ENCODE measurements around the gene CSRP3. TPM values are rescaled to one million over a fixed set of nuclear protein-coding genes. Genes with fewer than 3 reads are reported as not detected.

The CSRP3 gene
- polyA plus RNA-seq, 3 donors from 2014 or later, result not detected

DNA sequence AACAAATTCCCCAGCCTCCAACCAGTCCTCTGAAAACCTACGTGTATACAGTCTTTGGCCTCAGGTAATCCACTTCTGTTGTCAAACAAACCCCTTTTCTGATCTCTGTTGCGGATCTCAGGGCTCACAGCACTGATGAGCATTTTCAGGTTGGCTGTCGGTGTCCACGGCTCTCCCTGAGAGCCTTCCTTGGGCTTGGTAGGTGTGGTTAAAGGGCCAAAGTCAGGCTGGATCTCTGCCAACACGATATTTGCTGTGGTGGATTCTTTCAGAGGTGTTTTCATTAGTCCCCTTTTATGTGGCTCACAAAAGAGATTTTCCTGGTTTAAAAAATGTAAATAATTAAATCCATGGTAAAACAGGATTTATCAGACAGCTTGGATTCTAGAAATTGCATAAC is 36.0 kb upstream of the CSRP3 start:
- no peaks in the 10 kb centered on the region for H3K36me3 Mint-ChIP-seq
- H3K27me3 Mint-ChIP-seq (ENCODE audit: low read depth in 3 of 3), result peaks cover 3 to 18% (median 6%) of the 10 kb centered on the region in 3 donors
- H3K9me3 Mint-ChIP-seq, result no peaks in the 10 kb centered on the region
- H3K4me1 Mint-ChIP-seq, result peaks cover 13 to 19% of the 10 kb centered on the region in 2 donors
- H3K4me3 Mint-ChIP-seq, result no peak overlapping the region
- DNase-seq, result no peak
- no peak overlapping the region for H3K27ac Mint-ChIP-seq

- Mint-ChIP-seq H3K9me3 (no peaks in the 10 kb centered on the region), H3K27ac (no peak overlapping the region), H3K4me1 (peaks cover 12 to 17% of the 10 kb centered on the region in 2 donors), H3K4me3 (no peak overlapping the region), H3K27me3 (ENCODE audit: low read depth in 3 of 3) (peaks cover 3 to 15% (median 6%) of the 10 kb centered on the region in 3 donors), H3K36me3 (no peaks in the 10 kb centered on the region)
- DNase-seq, result no peak
These were observed 35.6 kb upstream of the CSRP3 start for GRCh38 chr11:19237381-19237780.

GRCh38 chr11:19234231-19234817 is 32.5 kb upstream of the CSRP3 start:
- peaks cover 0 to 3% (median 0%) of the 10 kb centered on the region in 3 donors for H3K36me3 Mint-ChIP-seq
- DNase-seq, result no peak
- H3K27ac Mint-ChIP-seq, result no peak overlapping the region
- H3K4me3 Mint-ChIP-seq, result no peak overlapping the region
- H3K9me3 Mint-ChIP-seq, result no peaks in the 10 kb centered on the region
- H3K4me1 Mint-ChIP-seq, result no peaks in the 10 kb centered on the region
- peaks cover 0 to 3% (median 0%) of the 10 kb centered on the region in 3 donors for H3K27me3 Mint-ChIP-seq (ENCODE audit: low read depth in 3 of 3)

GRCh38 chr11:19232910-19233503 is 31.2 kb upstream of the CSRP3 start:
- Mint-ChIP-seq H3K27me3 (ENCODE audit: low read depth in 3 of 3) (peaks cover 0 to 3% (median 0%) of the 10 kb centered on the region in 3 donors), H3K4me3 (no peak overlapping the region), H3K36me3 (peaks cover 0 to 3% (median 0%) of the 10 kb centered on the region in 3 donors), H3K27ac (no peak overlapping the region), H3K9me3 (no peaks in the 10 kb centered on the region), H3K4me1 (no peaks in the 10 kb centered on the region)
- no peak for DNase-seq

DNA sequence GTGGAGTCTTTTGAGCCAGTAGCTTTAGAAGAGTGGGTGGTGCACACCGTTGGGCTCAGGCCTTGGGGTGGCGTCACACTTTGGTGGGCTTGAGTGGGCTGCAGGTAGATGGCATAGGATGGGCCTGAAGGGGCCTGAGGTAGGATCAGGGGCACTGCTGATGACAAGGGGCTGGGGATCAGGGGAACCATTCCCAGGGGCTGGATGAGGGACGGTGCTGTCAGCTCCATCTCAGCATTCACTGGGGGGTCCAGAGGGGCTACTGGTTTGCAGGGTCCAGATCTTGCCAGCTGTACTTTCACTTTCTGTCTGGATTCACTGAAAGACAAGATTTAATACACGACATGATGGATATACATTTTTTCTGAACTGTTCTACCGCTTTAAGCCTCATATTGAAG is 27.9 kb upstream of the CSRP3 start:
- H3K4me1 Mint-ChIP-seq, result no peaks in the 10 kb centered on the region
- H3K27me3 Mint-ChIP-seq (ENCODE audit: low read depth in 3 of 3), result peaks cover 0 to 3% (median 0%) of the 10 kb centered on the region in 3 donors
- H3K36me3 Mint-ChIP-seq, result peaks cover 0 to 6% (median 3%) of the 10 kb centered on the region in 3 donors
- DNase-seq, result no peak
- H3K27ac Mint-ChIP-seq, result peak overlapping the region in 1 of 6 donors; percentile 47
- no peak overlapping the region for H3K4me3 Mint-ChIP-seq
- no peaks in the 10 kb centered on the region for H3K9me3 Mint-ChIP-seq

DNA sequence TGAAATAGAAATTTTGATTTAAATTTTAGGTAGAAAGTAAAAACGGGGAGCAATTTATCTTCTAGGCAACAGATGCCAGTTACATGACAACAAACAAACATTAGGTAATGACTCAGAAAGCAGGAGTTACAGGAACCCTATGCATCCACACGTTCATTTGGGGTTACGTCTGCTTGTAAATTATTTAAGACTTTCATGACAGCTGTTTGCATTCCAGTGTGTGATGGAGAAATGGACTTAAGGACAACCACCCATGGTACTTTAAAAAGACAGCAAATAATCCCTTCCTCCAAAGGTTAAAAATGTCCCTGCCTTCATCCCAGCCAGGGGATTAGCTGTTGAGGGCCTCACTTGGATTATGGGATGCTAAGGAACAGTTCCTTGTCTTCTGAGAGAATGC is 27.2 kb upstream of the CSRP3 start:
- peaks cover 0 to 7% (median 6%) of the 10 kb centered on the region in 3 donors for H3K36me3 Mint-ChIP-seq

GRCh38 chr11:19226378-19227195 is 24.8 kb upstream of the CSRP3 start:
- Mint-ChIP-seq H3K4me1 (no peaks in the 10 kb centered on the region), H3K27ac (no peak overlapping the region), H3K4me3 (no peak overlapping the region), H3K36me3 (peaks cover 0 to 8% (median 7%) of the 10 kb centered on the region in 3 donors), H3K9me3 (no peaks in the 10 kb centered on the region), H3K27me3 (ENCODE audit: low read depth in 3 of 3) (peaks cover 0 to 2% (median 0%) of the 10 kb centered on the region in 3 donors)
- DNase-seq, result no peak

More for the DNA sequence above, 27.2 kb upstream of the CSRP3 start:
- Mint-ChIP-seq H3K27ac (no peak overlapping the region), H3K4me1 (no peaks in the 10 kb centered on the region), H3K4me3 (no peak overlapping the region), H3K27me3 (ENCODE audit: low read depth in 3 of 3) (peaks cover 0 to 3% (median 0%) of the 10 kb centered on the region in 3 donors), H3K9me3 (no peaks in the 10 kb centered on the region)
- no peak for DNase-seq

DNA sequence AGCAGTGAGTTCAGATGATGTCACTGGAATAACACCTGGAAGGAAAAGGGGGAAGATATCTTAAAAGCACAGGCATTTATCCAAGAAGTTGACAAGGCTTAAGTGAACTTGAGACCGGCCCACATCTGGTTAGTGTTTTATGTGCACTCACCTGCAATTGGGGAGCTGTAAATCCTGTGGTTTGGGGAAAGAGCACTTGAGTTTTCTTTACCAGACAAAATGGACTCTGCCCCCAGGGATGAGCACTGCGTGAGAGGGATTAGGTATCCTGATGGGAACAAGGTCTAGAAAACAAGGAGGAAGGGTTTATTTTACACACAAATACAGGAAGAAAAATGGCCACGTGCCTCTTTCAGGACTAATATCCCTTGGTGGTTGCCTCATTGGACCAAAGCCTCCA is 23.8 kb upstream of the CSRP3 start:
- Mint-ChIP-seq H3K27me3 (ENCODE audit: low read depth in 3 of 3) (peaks cover 0 to 2% (median 0%) of the 10 kb centered on the region in 3 donors), H3K4me3 (no peak overlapping the region), H3K9me3 (no peaks in the 10 kb centered on the region), H3K27ac (no peak overlapping the region), H3K36me3 (peaks cover 0 to 7% (median 7%) of the 10 kb centered on the region in 3 donors), H3K4me1 (no peaks in the 10 kb centered on the region)
- no peak for DNase-seq

DNA sequence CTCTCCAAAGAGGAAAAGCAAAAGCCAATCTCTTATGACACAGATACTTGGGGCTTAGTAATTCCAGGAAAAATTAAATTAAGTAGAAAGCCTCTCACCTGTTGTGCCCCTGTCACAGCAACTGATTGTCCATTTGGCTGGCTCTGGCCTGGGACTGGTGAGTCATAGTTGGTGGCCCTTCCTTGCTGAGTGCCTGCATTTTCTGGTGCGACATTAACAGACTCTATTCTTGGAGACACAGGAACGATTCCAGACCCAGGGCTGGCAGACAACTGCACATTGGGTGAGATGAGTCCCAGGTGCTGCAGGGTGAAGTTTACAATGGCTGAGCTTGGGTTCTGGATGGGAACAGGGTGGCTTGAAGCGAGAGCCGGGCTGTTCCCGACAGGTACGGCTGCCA is 23.3 kb upstream of the CSRP3 start:
- Mint-ChIP-seq H3K9me3 (no peaks in the 10 kb centered on the region), H3K27me3 (ENCODE audit: low read depth in 3 of 3) (peaks cover 0 to 2% (median 0%) of the 10 kb centered on the region in 3 donors), H3K27ac (no peak overlapping the region), H3K4me3 (no peak overlapping the region), H3K36me3 (peaks cover 0 to 7% (median 7%) of the 10 kb centered on the region in 3 donors), H3K4me1 (no peaks in the 10 kb centered on the region)
- DNase-seq, result no peak

DNA sequence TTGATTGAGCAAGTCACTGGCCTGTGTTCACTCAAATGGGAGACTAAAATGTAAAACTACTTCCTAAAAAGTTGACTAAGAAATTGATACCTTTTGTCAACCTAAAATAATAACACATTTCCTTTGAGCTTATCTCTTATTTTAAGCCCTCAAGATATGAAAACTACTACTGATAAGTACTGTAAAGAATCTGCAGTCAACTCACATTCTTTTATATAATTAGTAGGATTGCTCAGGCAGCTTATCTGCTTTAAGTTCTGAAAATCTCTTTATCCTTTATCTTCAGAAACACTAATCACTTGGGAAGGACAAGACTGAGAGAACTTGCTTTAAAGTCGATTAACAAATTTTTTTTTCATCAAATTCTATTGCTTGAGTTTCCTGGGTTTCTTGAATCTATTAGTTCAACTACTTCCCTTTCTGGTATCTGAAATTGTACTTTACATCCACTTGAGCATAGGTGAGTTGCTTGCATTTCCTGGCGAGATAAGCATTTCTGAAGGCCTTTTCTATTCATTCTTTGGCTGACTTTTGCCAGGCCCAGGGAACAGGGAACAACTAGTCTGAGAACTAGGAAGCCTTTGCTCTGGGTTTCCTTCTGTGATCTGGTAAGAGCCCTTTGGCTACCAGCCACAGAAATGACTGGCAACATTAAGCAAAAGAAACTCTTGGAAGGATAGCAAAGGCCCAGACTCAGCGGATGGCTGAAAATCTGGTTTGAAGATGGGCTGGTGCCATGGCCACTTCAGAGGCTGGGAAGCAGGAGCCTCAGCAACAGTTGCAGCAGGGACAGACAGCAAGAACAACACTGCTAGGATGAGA is 19.3 kb upstream of the CSRP3 start:
- Mint-ChIP-seq H3K27ac (no peak overlapping the region), H3K4me3 (no peak overlapping the region), H3K27me3 (ENCODE audit: low read depth in 3 of 3) (peaks cover 0 to 7% (median 2%) of the 10 kb centered on the region in 3 donors), H3K4me1 (no peaks in the 10 kb centered on the region), H3K36me3 (peaks cover 0 to 7% (median 7%) of the 10 kb centered on the region in 3 donors), H3K9me3 (no peaks in the 10 kb centered on the region)
- DNase-seq, result no peak

GRCh38 chr11:19218786-19219460 is 17.1 kb upstream of the CSRP3 start:
- H3K27ac Mint-ChIP-seq, result no peak overlapping the region
- no peak overlapping the region for H3K4me3 Mint-ChIP-seq
- H3K27me3 Mint-ChIP-seq (ENCODE audit: low read depth in 3 of 3), result peaks cover 3 to 13% (median 8%) of the 10 kb centered on the region in 3 donors
- H3K4me1 Mint-ChIP-seq, result no peaks in the 10 kb centered on the region
- peaks cover 0 to 3% (median 0%) of the 10 kb centered on the region in 3 donors for H3K36me3 Mint-ChIP-seq
- no peak for DNase-seq
- H3K9me3 Mint-ChIP-seq, result no peaks in the 10 kb centered on the region

DNA sequence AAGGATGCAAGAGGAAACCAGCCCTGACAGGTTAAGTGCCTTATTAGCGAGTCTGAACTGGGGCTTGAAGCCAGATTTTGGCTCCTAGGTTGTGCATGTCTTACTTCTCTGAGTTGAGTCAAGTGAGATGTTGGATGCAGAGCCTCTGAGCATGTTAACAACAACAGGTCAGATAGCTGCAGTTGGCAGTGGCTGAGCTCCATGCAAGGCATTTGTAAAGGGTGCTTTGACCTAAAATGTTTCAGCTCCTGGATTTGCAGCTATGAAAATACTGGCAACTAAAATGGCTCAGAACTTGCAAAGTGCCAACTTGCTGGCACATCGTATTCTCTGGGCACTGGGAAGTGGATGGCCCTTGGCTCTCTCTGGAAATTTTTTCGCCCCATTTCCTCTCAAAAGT is 16.4 kb upstream of the CSRP3 start:
- Mint-ChIP-seq H3K9me3 (no peaks in the 10 kb centered on the region), H3K4me1 (no peaks in the 10 kb centered on the region), H3K27ac (no peak overlapping the region), H3K4me3 (no peak overlapping the region), H3K27me3 (ENCODE audit: low read depth in 3 of 3) (peaks cover 4 to 13% (median 11%) of the 10 kb centered on the region in 3 donors), H3K36me3 (peaks cover 0 to 3% (median 0%) of the 10 kb centered on the region in 3 donors)
- DNase-seq, result no peak

Measured in immature natural killer cell (primary cell).